Left ventricle myocardium inferior (tissue), 1 donor: ENCODE measurements around the gene SMIM41. TPM values are rescaled to one million over a fixed set of nuclear protein-coding genes. Genes with fewer than 3 reads are reported as not detected.

Source experiments
- DNase-seq: peaks from one replicate; pipeline ENCODE4 v3.0.0-alpha.2; 2020
- H3K27ac ChIP-seq: fragments of 200-600 bp; replicated peaks from 2 replicates; pipeline ENCODE4 v1.8.0; 2021
- H3K27me3 ChIP-seq: fragments of 200-600 bp; 2 replicates; pipeline ENCODE4 v1.8.0; 2021; ENCODE audit warnings: low read depth
- H3K36me3 ChIP-seq: fragments of 200-600 bp; 2 replicates; pipeline ENCODE4 v1.8.0; 2021
- H3K4me1 ChIP-seq: fragments of 200-600 bp; 2 replicates; pipeline ENCODE4 v1.8.0; 2021
- H3K4me3 ChIP-seq: fragments of 200-600 bp; 2 replicates; pipeline ENCODE4 v1.8.0; 2021; ENCODE audit warnings: mild to moderate bottlenecking, moderate library complexity
- H3K9me3 ChIP-seq: fragments of 200-600 bp; replicated peaks from 2 replicates; pipeline ENCODE4 v1.8.0; 2021
- CTCF ChIP-seq: fragments of 200-600 bp; IDR thresholded peaks from 2 replicates; pipeline ENCODE4 v1.8.0; 2021; ENCODE audit warnings: antibody characterized with exemption, mild to moderate bottlenecking, borderline replicate concordance
- intact Hi-C: fragments of 100-400 bp; cut with micrococcal nuclease; formaldehyde crosslinking; loops from one replicate; pipeline ENCODE4 v1.11.0; 2022
- total RNA-seq: library from RNA; stranded (reverse); fragmentation: NEBNext Ultra II Directional; extraction: Animal tissue kit (Norgen Biotek cat#: 25700); gene quantifications from one replicate; pipeline ENCODE4 v1.2.1, GENCODE V29; 2021
- donor health status: DM: no; HTN: yes; CAD: no; lungs with severe emphysema.

SMIM41 gene
- total RNA-seq, 1 donor from 2014 or later: 0.30 TPM

DNA sequence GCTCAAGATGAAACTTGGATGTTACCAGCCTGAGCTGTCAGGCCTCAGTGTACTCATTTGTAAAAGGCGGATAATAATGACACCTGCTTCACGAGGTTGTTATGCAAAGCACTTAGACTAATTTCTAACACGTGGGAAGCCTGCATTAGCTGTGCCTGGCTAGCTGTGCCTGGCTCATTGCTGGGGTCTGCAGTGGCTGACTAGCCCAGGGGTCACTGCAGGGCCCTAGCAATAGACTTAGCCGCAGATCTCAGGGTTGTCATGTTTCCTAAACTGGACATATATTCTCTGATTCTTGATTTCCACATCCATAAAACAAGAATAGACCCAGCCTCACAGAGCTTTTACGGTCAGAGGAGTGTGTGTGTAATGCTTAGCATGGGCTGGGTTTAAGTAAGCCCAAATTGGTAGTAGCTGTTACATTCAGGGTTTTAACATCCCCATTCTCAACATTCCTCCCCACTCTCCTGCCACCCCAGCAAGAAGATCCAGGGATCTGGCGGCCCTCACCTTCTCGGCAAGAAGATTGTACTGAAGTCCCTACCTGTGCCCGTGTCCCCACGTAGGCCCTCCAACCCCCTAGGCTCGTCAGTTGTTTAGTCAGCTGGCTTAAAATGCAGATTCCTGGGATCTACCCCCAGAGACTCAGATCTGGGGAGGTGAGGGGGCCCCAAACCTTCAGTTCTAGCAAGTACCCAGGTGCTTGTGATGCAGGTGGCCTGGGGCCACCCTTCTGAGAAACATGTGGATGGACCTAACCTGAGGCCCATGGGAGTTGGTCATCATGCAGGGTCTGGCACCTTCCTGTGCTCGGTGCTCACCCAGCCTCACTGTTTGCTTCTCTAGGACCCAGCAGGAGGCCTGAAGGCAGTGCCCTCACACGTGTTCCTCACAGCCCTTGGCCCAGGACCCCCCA, 19.7 kb upstream of the SMIM41 start:
- no peak for DNase-seq
- TF ChIP-seq CTCF: no peak
- Histone ChIP-seq H3K4me3 (no peak overlapping the region), H3K4me1 (peaks cover 61% of the 10 kb centered on the region), H3K36me3 (peaks cover 48% of the 10 kb centered on the region), H3K27ac (no peak overlapping the region), H3K9me3 (no peaks in the 10 kb centered on the region), H3K27me3 (no peaks in the 10 kb centered on the region)
- intact Hi-C loops: no loop called here

GRCh38 chr12:52060498-52061177, 18.9 kb upstream of the SMIM41 start:
- no peak for DNase-seq
- Histone ChIP-seq H3K4me1 (peaks cover 55% of the 10 kb centered on the region), H3K27me3 (no peaks in the 10 kb centered on the region), H3K4me3 (no peak overlapping the region), H3K36me3 (peaks cover 41% of the 10 kb centered on the region), H3K27ac (peak overlapping the region; percentile 81), H3K9me3 (no peaks in the 10 kb centered on the region)
- no peak for TF ChIP-seq CTCF
- intact Hi-C loops: no loop called here

DNA sequence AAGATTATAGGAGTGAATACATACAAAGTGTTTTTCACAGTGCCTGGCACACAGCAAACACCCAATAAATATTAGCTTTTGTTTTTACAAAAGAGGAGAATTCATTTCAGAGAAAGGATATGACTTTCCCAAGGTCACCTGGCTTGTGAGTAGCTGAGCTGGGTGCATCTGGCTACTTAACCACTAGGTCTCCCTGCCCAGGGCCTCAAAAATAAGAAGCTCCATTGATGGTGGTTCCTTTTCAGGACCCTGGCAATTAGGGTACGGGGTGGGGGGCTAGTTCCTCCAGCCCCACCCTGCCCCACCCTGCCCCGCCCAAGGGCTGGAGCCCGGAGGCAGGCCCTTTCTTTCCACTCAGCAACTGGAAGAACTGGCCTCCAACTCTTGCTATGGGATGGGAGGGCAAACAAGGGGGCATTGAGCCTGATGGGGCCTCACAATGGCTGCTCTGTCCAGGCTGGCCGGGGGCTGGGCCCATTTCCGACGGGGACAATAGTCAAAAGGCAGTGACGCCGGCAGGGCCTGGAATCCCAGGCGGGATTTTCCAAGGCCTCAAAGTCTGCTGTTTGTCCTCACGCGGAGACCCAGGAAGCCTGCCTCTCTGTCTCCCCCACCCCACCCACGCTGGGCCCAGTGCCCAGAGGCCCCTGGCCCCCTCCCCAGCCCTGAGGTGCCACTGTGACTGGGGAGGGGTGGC, 17.9 kb upstream of the SMIM41 start:
- no peak for TF ChIP-seq CTCF
- peaks cover 32% of the 10 kb centered on the region for H3K36me3 ChIP-seq
- DNase-seq: no peak
- peak overlapping the region; percentile 81 for H3K27ac ChIP-seq
- H3K4me1 ChIP-seq: peaks cover 54% of the 10 kb centered on the region
- no peaks in the 10 kb centered on the region for H3K27me3 ChIP-seq
- no peak overlapping the region for H3K4me3 ChIP-seq
- no peaks in the 10 kb centered on the region for H3K9me3 ChIP-seq
- intact Hi-C loops: no loop called here

- H3K27me3 ChIP-seq: no peaks in the 10 kb centered on the region
- TF ChIP-seq CTCF: no peak
- H3K27ac ChIP-seq: peak overlapping the region; percentile 81
- no peak overlapping the region for H3K4me3 ChIP-seq
- H3K36me3 ChIP-seq: peaks cover 24% of the 10 kb centered on the region
- peaks cover 46% of the 10 kb centered on the region for H3K4me1 ChIP-seq
- intact Hi-C loops: no loop called here
- H3K9me3 ChIP-seq: no peaks in the 10 kb centered on the region
- no peak for DNase-seq
These were observed 17.1 kb upstream of the SMIM41 start for GRCh38 chr12:52062167-52063081.
